Measurements from ENCODE around the gene DNAH9. TPM values are rescaled to one million over a fixed set of nuclear protein-coding genes. Genes with fewer than 3 reads are reported as not detected.

Gene DNAH9
- polyA plus RNA-seq (2011; rRNA removed) = 0.03 and 0.04 TPM in 2 replicates
- 0.01 TPM in 1 of 2 replicates, not detected in the other for polyA plus RNA-seq (2012; cell fraction: cytosol; rRNA removed)
- polyA plus RNA-seq (2012; cell fraction: nucleus; rRNA removed) = 0.02 TPM in 1 of 2 replicates, not detected in the other
- polyA plus RNA-seq (2017; fragmentation: RNase III; extraction: RNeasy Plus Mini Kit Qiagen cat#74134 plus additional on column Dnase treatment) = 0.04 TPM in 1 of 3 replicates, not detected in the others
- polyA minus RNA-seq (2011; rRNA and poly(A)+ RNA removed) = not detected in 2 replicates

GRCh38 chr17:11598274-11599221 lies at the start of gene DNAH9:
Gene DNAH9 (plus strand): TSS chr17:11598470. CDS start chr17:11598499, 29 bp downstream.
- WGBS (ENCODE audit: missing lambda C conversion rate) = 44% methylated on average over 49 of the region's 84 CpGs
- peak within 1 kb of the TSS in 1 of 2 experiments; percentile 22; a peak in 1 of 6 replicates for H3K27ac ChIP-seq
- H3K4me3 ChIP-seq = peak within 1 kb of the TSS; percentile 49
- no peaks in the 10 kb centered on the region for H3K4me1 ChIP-seq
- H3K4me2 ChIP-seq = peak within 1 kb of the TSS; percentile 76
- FAIRE-seq (no peak), ATAC-seq (peak; percentile 95 to 98), DNase-seq (ENCODE audit: low read depth in 1 of 2, low spot score in 1 of 2) (peak; percentile 62 to 77)
- no peak for TF ChIP-seq KDM1A (IDR thresholded peaks at IDR 0.05; ENCODE audit: low read depth)
- TF ChIP-seq HOXB13 (CRISPR knock-in tag; IDR thresholded peaks at IDR 0.05; ENCODE audit: low read depth) = no peak
- no peak for TF ChIP-seq MAZ (IDR thresholded peaks at IDR 0.05; ENCODE audit: borderline replicate concordance, low read depth, low read length)
- TF ChIP-seq CBX2 (IDR thresholded peaks at IDR 0.05; ENCODE audit: borderline replicate concordance, low read depth) = no peak
- TF ChIP-seq SMC3 (IDR thresholded peaks at IDR 0.05) = no peak
- no peak for TF ChIP-seq ZC3H11A (IDR thresholded peaks at IDR 0.05)
- TF ChIP-seq HDAC2 (IDR thresholded peaks at IDR 0.05) = no peak
- TF ChIP-seq MAX (IDR thresholded peaks at IDR 0.05) = no peak
- no peak for TF ChIP-seq GATA3 (IDR thresholded peaks at IDR 0.05; ENCODE audit: borderline replicate concordance)
- TF ChIP-seq PHF8 (IDR thresholded peaks at IDR 0.05; ENCODE audit: borderline replicate concordance, low read depth) = no peak
- no peak for TF ChIP-seq CEBPB (IDR thresholded peaks at IDR 0.05)
- no peak for TF ChIP-seq SREBF2 (IDR thresholded peaks at IDR 0.05)
- no peak for TF ChIP-seq RCOR1 (IDR thresholded peaks at IDR 0.05; ENCODE audit: low read depth, low read length)
- no peak for TF ChIP-seq HOXB5 (CRISPR knock-in tag; IDR thresholded peaks at IDR 0.05)
- no peak for TF ChIP-seq FOSB (CRISPR knock-in tag; IDR thresholded peaks at IDR 0.05)
- no peak for TF ChIP-seq ZNF302 (CRISPR knock-in tag; IDR thresholded peaks at IDR 0.05)
- POLR2A ChIA-PET = no interaction called here
- no peaks in the 10 kb centered on the region for H3K9me3 ChIP-seq
- CTCF ChIA-PET = no interaction called here

- no peak overlapping the region for H3K4me3 ChIP-seq
- H3K9me3 ChIP-seq = no peaks in the 10 kb centered on the region
- FAIRE-seq = no peak
- CTCF ChIA-PET = interaction anchor here (0.5 to 1.0 kb wide), 2 partner anchors 36 to 59 kb away, joined by 3 read pairs; no protein-coding TSS in a partner anchor
- POLR2A ChIA-PET = no interaction called here
- no peak overlapping the region for H3K4me2 ChIP-seq
- no peak for DNase-seq (ENCODE audit: low read depth in 1 of 2, low spot score in 1 of 2)
- TF ChIP-seq KDM1A (IDR thresholded peaks at IDR 0.05; ENCODE audit: low read depth) (no peak), POLR2A (IDR thresholded peaks at IDR 0.05; ENCODE audit: low read length) (no peak), CBX8 (IDR thresholded peaks at IDR 0.05) (no peak), RFX5 (IDR thresholded peaks at IDR 0.05) (no peak), REST (IDR thresholded peaks at IDR 0.05) (peak; percentile 54; the same call in 1 of the 2 replicates)
- WGBS (ENCODE audit: missing lambda C conversion rate) = 5% methylated on average over 2 of the region's 2 CpGs
- no peak for ATAC-seq
- H3K27ac ChIP-seq = no peak overlapping the region
- H3K4me1 ChIP-seq = no peaks in the 10 kb centered on the region
These were observed 47.8 kb upstream of the DNAH9 start for GRCh38 chr17:11550431-11550830.
